Vagina (tissue), 2 donors: ENCODE results near the gene VPS41. TPM values are rescaled to one million over a fixed set of nuclear protein-coding genes. Genes with fewer than 3 reads are reported as not detected.
A peak's percentile ranks its signal among the peaks of the same experiment; 100 is the strongest.

Experiments used
- DNase-seq, 2 donors: peaks; one replicate each; pipeline ENCODE4 v3.0.0-alpha.2; 2017; ENCODE audit errors: extremely low spot score in 2 of 2
- H3K27ac ChIP-seq: fragments of 200-600 bp; sonication (generic); one replicate; pipeline ENCODE4 v1.5.1; 2019
- H3K27me3 ChIP-seq: fragments of 200-600 bp; sonication (generic); one replicate; pipeline ENCODE4 v1.5.1; 2019
- H3K36me3 ChIP-seq, 2 donors: fragments of 200-600 bp; sonication (generic); one replicate each; pipeline ENCODE4 v1.5.1; 2017 to 2019
- H3K4me1 ChIP-seq: fragments of 200-600 bp; sonication (generic); one replicate; pipeline ENCODE4 v1.5.1; 2019
- H3K4me3 ChIP-seq, 2 donors: fragments of 200-600 bp; sonication (generic); 1 replicate in 1 of 2; 2 replicates in 1 of 2; pipeline ENCODE4 v1.5.1; 2016 to 2019
- H3K9me3 ChIP-seq: fragments of 200-600 bp; sonication (generic); one replicate; pipeline ENCODE4 v1.5.1; 2019
- POLR2A ChIP-seq, 2 donors: fragments of 450-650 bp; IDR thresholded peaks; one replicate each; pipeline ENCODE4 v1.6.1; 2017; ENCODE audit warnings: antibody characterized with exemption in 2 of 2, mild to moderate bottlenecking in 2 of 2, moderate library complexity in 2 of 2
- POLR2AphosphoS5 ChIP-seq, 2 donors: sonication (generic); formaldehyde crosslinking; IDR thresholded peaks; one replicate each; pipeline ENCODE4 v1.9.0; 2017; ENCODE audit warnings: antibody characterized with exemption in 2 of 2, mild to moderate bottlenecking in 2 of 2, low read depth in 1 of 2; ENCODE audit not compliant: insufficient read depth in 1 of 2
- intact Hi-C: fragments of 100-400 bp; cut with DNase I; formaldehyde crosslinking; loops from one replicate; pipeline ENCODE4 v1.15.1; 2023
- total RNA-seq: library from RNA; depleted of rRNA; stranded (reverse); fragments of >200 nt; gene quantifications from one replicate; pipeline ENCODE4 v1.2.3, GENCODE V29; 2016
- TF ChIP-seq, protein P1 (sequence below), 3 experiments: fragments of 450-650 bp in 2 of 3; fragments of 200-600 bp in 1 of 3; sonication (generic) in 1 of 3; IDR thresholded peaks; one replicate each; pipeline ENCODE4 v1.5.1; 2017 to 2019; ENCODE audit warnings: antibody characterized with exemption in 3 of 3, mild to moderate bottlenecking in 2 of 3, moderate library complexity in 2 of 3

VPS41 gene
- total RNA-seq, 1 donor from 2014 or later = 46.7 TPM

- no peak overlapping the region for H3K4me3 ChIP-seq
- H3K27ac ChIP-seq = no peak overlapping the region
- no peaks in the 10 kb centered on the region for H3K27me3 ChIP-seq
- no peaks in the 10 kb centered on the region for H3K36me3 ChIP-seq
- no peaks in the 10 kb centered on the region for H3K9me3 ChIP-seq
- TF ChIP-seq POLR2AphosphoS5 (IDR thresholded peaks at IDR 0.05; ENCODE audit: insufficient read depth in 1 of 2, low read depth in 1 of 2) = no peak
- TF ChIP-seq, protein P1, sequence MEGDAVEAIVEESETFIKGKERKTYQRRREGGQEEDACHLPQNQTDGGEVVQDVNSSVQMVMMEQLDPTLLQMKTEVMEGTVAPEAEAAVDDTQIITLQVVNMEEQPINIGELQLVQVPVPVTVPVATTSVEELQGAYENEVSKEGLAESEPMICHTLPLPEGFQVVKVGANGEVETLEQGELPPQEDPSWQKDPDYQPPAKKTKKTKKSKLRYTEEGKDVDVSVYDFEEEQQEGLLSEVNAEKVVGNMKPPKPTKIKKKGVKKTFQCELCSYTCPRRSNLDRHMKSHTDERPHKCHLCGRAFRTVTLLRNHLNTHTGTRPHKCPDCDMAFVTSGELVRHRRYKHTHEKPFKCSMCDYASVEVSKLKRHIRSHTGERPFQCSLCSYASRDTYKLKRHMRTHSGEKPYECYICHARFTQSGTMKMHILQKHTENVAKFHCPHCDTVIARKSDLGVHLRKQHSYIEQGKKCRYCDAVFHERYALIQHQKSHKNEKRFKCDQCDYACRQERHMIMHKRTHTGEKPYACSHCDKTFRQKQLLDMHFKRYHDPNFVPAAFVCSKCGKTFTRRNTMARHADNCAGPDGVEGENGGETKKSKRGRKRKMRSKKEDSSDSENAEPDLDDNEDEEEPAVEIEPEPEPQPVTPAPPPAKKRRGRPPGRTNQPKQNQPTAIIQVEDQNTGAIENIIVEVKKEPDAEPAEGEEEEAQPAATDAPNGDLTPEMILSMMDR (IDR thresholded peaks at IDR 0.05) = no peak
- no peak for DNase-seq
- intact Hi-C loops = no loop called here
- H3K4me1 ChIP-seq = no peaks in the 10 kb centered on the region
These were observed 29.1 kb upstream of the VPS41 start for GRCh38 chr7:38938001-38938485.

- Histone ChIP-seq H3K9me3 (no peaks in the 10 kb centered on the region), H3K27me3 (no peaks in the 10 kb centered on the region), H3K4me3 (no peak overlapping the region), H3K4me1 (no peaks in the 10 kb centered on the region), H3K27ac (no peak overlapping the region), H3K36me3 (no peaks in the 10 kb centered on the region)
- intact Hi-C loops = no loop called here
- no peak for DNase-seq
- TF ChIP-seq, protein P1 (IDR thresholded peaks at IDR 0.05) = no peak
- TF ChIP-seq POLR2AphosphoS5 (IDR thresholded peaks at IDR 0.05; ENCODE audit: insufficient read depth in 1 of 2, low read depth in 1 of 2) = no peak
- TF ChIP-seq POLR2A (IDR thresholded peaks at IDR 0.05) = no peak
These were observed 27.6 kb upstream of the VPS41 start for GRCh38 chr7:38936641-38937040.

- no peak for TF ChIP-seq POLR2AphosphoS5 (IDR thresholded peaks at IDR 0.05; ENCODE audit: insufficient read depth in 1 of 2, low read depth in 1 of 2)
- TF ChIP-seq, protein P1 (IDR thresholded peaks at IDR 0.05) = no peak
- TF ChIP-seq POLR2A (IDR thresholded peaks at IDR 0.05) = no peak
- no peaks in the 10 kb centered on the region for H3K27me3 ChIP-seq
- H3K9me3 ChIP-seq = no peaks in the 10 kb centered on the region
- H3K4me1 ChIP-seq = no peaks in the 10 kb centered on the region
- intact Hi-C loops = no loop called here
- no peak for DNase-seq
- H3K4me3 ChIP-seq = no peak overlapping the region
- no peaks in the 10 kb centered on the region for H3K36me3 ChIP-seq
- H3K27ac ChIP-seq = no peak overlapping the region
These were observed 25.5 kb upstream of the VPS41 start for GRCh38 chr7:38934536-38934935.

- H3K4me1 ChIP-seq = no peaks in the 10 kb centered on the region
- no peaks in the 10 kb centered on the region for H3K36me3 ChIP-seq
- no peak for TF ChIP-seq POLR2A (IDR thresholded peaks at IDR 0.05)
- TF ChIP-seq, protein P1 (IDR thresholded peaks at IDR 0.05) = no peak
- no peak for TF ChIP-seq POLR2AphosphoS5 (IDR thresholded peaks at IDR 0.05; ENCODE audit: insufficient read depth in 1 of 2, low read depth in 1 of 2)
- H3K27ac ChIP-seq = no peak overlapping the region
- no peak for DNase-seq
- H3K9me3 ChIP-seq = no peaks in the 10 kb centered on the region
- H3K27me3 ChIP-seq = no peaks in the 10 kb centered on the region
- intact Hi-C loops = no loop called here
- no peak overlapping the region for H3K4me3 ChIP-seq
These were observed 25.1 kb upstream of the VPS41 start for GRCh38 chr7:38934051-38934450.

DNA sequence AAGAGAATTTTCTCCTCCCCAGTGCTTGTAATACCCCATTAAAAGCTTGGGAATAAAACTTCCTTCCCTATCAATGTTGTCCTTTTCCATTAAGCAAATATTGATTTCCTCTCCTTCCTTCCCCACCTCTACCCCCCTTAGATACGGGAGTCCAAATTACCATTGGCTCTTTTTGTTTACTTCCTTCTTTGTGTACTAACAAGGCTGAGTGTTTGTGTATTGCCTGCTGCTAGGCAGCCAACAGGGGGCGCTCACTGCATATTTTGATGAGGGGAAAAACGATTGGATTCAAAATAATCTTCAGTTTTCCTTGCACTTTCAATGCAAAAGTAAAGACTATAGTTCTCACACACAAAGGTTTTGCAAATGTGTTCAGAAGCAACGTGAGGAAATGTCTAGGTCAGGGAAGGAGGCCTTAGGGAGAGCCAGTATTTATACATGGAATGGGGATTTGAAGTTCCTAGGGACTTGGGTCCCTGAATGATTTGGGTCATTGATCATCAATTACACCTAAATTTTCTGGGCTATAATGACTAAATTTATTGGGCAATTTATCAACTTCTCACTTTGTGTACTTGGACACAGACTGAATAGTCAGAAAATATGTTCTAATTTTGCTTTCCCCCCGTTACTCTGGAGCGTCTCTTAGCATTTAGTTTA is 23.6 kb upstream of the VPS41 start:
- H3K27ac ChIP-seq = no peak overlapping the region
- TF ChIP-seq, protein P1 (IDR thresholded peaks at IDR 0.05) = peak; percentile 44 to 63 (median 47)
- no peak for TF ChIP-seq POLR2AphosphoS5 (IDR thresholded peaks at IDR 0.05; ENCODE audit: insufficient read depth in 1 of 2, low read depth in 1 of 2)
- no peaks in the 10 kb centered on the region for H3K4me1 ChIP-seq
- no peaks in the 10 kb centered on the region for H3K9me3 ChIP-seq
- intact Hi-C loops = no loop called here
- no peak for DNase-seq
- no peak overlapping the region for H3K4me3 ChIP-seq
- no peaks in the 10 kb centered on the region for H3K36me3 ChIP-seq
- H3K27me3 ChIP-seq = no peaks in the 10 kb centered on the region
